SHP77 treated with DMSO at 0.1 percent for 48 hours (cell line): Measurements from ENCODE around the gene SLC4A5.

Experiments
- DNase-seq: peaks from one replicate; lab custom pipeline; 2025; lab: John Stamatoyannopoulos, UW

Gene SLC4A5, protein sequence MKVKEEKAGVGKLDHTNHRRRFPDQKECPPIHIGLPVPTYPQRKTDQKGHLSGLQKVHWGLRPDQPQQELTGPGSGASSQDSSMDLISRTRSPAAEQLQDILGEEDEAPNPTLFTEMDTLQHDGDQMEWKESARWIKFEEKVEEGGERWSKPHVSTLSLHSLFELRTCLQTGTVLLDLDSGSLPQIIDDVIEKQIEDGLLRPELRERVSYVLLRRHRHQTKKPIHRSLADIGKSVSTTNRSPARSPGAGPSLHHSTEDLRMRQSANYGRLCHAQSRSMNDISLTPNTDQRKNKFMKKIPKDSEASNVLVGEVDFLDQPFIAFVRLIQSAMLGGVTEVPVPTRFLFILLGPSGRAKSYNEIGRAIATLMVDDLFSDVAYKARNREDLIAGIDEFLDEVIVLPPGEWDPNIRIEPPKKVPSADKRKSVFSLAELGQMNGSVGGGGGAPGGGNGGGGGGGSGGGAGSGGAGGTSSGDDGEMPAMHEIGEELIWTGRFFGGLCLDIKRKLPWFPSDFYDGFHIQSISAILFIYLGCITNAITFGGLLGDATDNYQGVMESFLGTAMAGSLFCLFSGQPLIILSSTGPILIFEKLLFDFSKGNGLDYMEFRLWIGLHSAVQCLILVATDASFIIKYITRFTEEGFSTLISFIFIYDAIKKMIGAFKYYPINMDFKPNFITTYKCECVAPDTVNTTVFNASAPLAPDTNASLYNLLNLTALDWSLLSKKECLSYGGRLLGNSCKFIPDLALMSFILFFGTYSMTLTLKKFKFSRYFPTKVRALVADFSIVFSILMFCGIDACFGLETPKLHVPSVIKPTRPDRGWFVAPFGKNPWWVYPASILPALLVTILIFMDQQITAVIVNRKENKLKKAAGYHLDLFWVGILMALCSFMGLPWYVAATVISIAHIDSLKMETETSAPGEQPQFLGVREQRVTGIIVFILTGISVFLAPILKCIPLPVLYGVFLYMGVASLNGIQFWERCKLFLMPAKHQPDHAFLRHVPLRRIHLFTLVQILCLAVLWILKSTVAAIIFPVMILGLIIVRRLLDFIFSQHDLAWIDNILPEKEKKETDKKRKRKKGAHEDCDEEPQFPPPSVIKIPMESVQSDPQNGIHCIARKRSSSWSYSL

DNA sequence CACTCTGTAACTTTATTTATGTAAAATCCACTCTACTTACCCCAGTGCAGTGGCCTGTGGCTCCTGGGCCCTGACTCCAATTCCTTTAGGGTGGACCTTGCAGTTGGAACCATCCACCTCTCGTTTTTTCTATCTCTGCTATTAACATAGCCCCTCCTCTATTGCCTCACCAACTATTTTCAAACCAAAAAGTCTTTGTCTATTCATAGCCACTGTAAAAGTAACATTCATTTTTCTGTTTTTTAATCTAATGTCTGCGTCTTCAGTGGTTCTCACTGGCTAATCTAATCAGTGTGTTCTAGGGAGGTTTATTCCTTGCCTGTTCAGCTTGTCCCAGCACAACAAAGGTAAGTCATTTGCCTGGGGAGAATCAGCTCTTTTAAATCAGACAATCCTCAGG, at the start of gene SLC4A5:
Gene SLC4A5, minus strand, starts transcription at position 101 of the 400 bp plus-strand sequence. CDS start 28,393 bp downstream, outside the sequence.
- no peak for DNase-seq

DNA sequence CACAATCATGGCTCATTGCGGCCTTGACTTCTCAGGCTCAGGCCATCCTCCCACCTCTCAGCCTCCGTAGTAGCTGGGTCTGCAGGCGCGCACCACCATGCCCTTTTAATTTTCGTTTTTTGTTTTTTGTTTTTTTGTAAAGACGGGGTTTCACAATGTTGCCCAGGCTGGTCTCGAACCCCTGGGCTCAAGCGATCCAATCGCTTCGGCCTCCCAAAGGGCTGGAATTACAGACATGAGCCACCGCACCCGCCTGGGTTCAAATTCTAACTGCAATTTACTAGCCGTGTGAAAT, 49.2 kb upstream of the SLC4A5 start:
- DNase-seq: no peak

- peak; percentile 47 for DNase-seq
Observed at GRCh38 chr2:74391580-74392448, 48.6 kb upstream of the SLC4A5 start.

DNA sequence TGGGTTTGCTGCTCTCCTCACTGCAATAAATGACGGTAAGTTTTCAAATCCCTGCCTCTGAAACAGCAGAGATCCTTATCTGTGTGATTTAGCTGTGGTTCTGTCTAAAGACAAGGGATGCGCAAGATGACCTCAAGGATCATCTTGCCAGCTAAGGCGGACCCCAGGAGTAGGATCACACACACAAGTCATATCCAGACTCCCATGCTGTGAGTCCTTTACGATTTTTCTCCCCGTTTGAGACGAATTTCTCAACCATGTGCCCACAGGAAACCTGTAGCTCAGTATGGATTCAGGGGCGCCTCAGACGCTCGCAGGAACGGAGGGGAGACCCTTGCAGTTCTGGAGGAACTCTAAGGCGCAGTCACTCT, 48.0 kb upstream of the SLC4A5 start:
- no peak for DNase-seq

DNA sequence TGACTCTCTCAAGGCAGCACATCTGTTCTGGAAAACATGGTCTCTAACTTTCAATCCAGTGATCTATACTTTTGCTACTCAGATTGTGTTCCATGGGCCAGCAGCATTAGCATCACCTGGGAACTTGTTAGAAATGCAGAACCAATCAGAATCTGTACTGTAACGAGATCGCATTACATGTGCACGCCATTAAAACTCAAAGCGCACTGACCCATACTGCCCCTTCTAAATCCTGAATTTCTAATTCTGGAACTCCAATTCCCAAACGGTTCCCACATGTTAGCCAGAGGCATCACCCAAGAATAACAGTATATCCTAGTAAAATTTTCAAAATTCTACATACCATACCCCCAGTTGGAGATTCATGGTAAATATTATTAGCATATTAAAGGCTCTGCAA, 47.4 kb upstream of the SLC4A5 start:
- no peak for DNase-seq

DNA sequence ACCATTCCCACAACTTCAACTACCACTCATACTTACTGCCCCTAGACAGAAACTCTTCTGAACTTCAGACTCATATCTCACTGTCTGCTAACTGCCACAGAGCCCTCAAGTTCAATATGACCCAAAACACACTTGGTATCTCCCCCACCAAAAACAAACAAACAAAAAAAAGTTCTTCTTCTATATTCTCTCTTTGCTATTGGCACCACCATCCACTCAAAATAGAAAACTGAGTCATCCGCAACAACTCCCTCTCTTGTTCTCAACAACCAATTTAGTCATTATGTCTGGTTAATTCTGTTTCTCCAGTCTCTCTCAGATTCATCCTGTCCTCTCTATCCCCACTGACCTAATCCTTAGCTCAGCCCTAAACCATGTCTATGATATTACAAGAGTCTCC, 44.1 kb upstream of the SLC4A5 start:
- DNase-seq: no peak

DNA sequence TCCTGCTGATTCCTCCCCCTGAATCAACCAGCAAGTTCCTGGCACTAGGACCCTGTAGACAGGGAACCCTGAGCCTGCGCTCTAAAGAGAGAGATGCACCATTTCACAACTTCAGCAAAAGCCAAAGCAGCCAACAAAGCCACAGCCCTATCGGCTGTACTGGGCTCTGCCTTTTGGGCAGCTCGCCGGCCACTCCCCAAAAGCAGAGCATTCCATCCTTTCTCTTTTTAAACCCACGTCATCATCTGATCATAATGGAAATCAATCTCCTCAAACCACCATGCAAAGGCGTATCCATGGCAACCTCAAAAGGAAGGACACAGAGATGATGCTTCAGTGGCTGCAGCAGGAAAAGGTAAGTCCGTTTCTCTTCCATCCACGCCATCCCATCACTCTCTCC, 42.2 kb upstream of the SLC4A5 start:
- DNase-seq: no peak

DNA sequence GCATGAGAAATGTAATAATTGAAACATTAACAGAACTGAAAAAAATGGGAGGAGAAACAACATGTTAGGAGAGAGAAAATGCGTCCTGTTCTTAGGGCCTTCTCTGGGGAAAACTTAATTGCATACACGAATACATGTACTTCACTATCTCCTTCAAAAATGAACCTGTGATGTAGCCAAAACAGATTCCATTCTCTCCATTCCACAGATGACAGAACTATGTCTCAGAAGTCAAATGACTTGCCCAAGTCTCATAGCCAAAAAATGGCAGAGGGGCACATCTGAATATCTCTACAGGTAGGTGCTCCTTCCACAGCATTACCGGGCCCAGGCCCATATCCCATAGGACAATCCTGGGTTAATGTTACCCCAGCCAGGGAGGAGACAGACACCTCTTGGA, 40.8 kb upstream of the SLC4A5 start:
- no peak for DNase-seq

GRCh38 chr2:74383254-74383653, 40.0 kb upstream of the SLC4A5 start:
- no peak for DNase-seq

DNA sequence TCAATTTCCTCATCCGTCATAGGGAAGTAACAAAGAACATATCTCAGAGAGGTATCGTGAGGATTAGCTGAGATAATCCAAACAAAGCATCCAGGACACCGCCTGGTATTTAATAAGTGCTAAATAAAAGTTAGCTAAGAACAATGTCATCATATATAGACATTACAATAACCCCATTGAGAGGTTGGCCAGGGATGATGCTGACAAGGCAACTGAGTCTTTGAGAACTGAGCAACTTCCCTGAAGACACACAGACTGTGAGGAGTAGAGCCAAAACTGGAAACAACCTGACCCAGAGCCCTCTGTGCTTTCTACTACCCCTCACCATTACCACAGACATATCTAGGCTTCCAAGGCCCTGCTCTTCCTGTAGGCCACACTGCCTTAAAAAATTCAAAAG, 38.5 kb upstream of the SLC4A5 start:
- no peak for DNase-seq

GRCh38 chr2:74379851-74380789, 36.9 kb upstream of the SLC4A5 start, which contains the start of gene DCTN1:
Gene DCTN1 (minus strand): TSS chr2:74380311. CDS start chr2:74380037, 274 bp downstream.
- DNase-seq: no peak

- DNase-seq: no peak
Observed at GRCh38 chr2:74378007-74378406, 34.8 kb upstream of the SLC4A5 start.

- no peak for DNase-seq
Observed at GRCh38 chr2:74375838-74376237, 32.6 kb upstream of the SLC4A5 start.

DNA sequence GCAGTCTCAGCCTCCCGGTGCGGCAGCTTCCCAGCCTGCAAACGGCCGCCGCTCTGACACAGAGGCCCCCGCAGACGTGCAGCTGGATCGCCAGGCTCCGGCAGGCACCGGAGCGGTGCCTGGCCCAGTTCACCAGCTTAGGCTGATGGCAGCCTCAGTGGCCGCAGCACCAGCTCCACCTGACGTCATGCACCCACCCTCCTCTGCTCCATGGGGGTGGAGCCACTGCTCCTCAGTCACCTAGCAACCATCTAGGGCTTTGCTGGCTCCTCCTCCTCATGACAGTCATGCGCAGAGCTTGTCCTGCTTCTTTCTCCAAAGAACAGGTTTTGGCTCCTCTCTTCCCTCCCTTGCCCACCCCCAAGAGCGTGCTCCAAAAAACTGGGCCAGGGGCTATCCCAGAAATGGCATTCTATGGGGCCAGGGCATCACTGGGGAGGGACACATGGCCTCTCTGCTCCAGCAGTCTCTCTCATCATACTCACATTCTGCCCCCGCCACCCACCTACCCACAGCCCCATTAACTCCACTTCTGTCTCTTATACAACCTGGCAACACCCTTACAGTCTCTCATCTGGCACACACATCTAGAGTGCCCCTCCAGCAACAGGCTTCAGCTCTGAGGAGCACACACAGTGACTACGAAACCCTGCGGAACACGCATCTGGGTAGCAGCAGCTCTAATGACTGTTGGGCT, 31.4 kb upstream of the SLC4A5 start:
- peak; percentile 50 for DNase-seq

GRCh38 chr2:74373985-74374384, 30.8 kb upstream of the SLC4A5 start:
- DNase-seq: no peak

GRCh38 chr2:74373221-74373676, 30.0 kb upstream of the SLC4A5 start:
- no peak for DNase-seq

DNA sequence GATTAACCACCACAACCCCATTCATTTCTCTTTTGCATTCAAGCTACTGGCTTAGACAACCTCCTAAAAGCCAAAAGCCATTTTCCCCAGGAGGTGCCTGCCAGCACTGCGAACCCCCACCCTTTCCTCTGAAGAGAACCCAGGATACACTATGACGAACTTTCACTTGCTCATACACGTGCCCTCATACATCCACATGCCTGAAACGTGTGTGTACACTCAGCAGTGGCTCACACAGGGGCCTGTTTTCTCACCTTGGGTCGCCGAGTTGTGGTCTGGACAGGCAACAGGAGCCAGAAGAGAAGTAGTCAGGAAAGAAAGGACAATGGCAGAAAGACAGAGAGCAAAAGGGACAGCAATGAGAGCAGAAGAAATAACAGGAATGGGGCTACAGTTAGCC, 29.5 kb upstream of the SLC4A5 start:
- no peak for DNase-seq

- DNase-seq: no peak
Observed at GRCh38 chr2:74371421-74371820, 28.2 kb upstream of the SLC4A5 start.

DNA sequence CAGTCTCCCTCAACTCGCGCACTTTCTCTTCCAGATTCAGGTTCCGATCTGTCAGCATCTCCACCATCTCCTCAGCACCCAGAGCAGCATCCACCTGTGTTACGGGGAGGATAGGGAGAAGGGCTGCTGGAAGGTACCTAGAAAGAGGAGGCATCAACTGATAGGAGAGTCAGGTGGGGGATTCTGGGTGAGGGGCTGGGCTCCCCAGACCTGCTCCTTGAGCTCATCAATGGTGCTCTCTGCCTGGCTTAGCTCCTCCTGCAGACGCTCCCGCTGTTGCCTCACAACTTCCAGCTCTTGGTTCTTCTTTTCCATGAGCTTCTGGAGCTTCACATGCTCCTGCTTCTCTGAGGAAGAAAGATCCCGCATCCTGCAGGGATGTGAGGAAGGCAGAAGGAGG, 26.8 kb upstream of the SLC4A5 start:
- DNase-seq: no peak

- DNase-seq: no peak
Observed at GRCh38 chr2:74368499-74368898, 25.3 kb upstream of the SLC4A5 start.
